AG04450 (cell line): Measurements from ENCODE around the gene IFIT5. TPM values are rescaled to one million over a fixed set of nuclear protein-coding genes. Genes with fewer than 3 reads are reported as not detected.

Source experiments
- CTCF ChIA-PET: fragments of 300-600, 350-600 bp; formaldehyde crosslinking; extraction: SDS; loops from one replicate; lab custom pipeline; 2022; ENCODE audit warnings: antibody characterized with exemption, inconsistent platforms; lab: Charles Lee
- POLR2A ChIA-PET: fragments of 350-600 bp; formaldehyde crosslinking; extraction: SDS; loops from one replicate; lab custom pipeline; 2021; ENCODE audit warnings: antibody characterized with exemption, inconsistent platforms; lab: Yijun Ruan, JAX
- DNase-seq: peaks from one replicate; pipeline ENCODE4 v3.0.0-alpha.2; 2011; ENCODE audit warnings: low read depth, low spot score
- H3K27ac ChIP-seq: one replicate; pipeline ENCODE4 v1.5.1; 2012; ENCODE audit warnings: low read depth, low read length, control low read depth
- H3K27me3 ChIP-seq: one replicate; pipeline ENCODE4 v1.6.0; 2012; ENCODE audit warnings: low read length; ENCODE audit not compliant: control insufficient read depth, insufficient read depth
- H3K4me3 ChIP-seq: 2 replicates; pipeline ENCODE4 v1.5.1; 2011; ENCODE audit warnings: mild to moderate bottlenecking, low read depth, low read length, control low read depth
- H3K9me3 ChIP-seq: 2 replicates; pipeline ENCODE4 v1.5.1; 2012; ENCODE audit warnings: low read length; ENCODE audit not compliant: control insufficient read depth, insufficient read depth
- CTCF ChIP-seq: IDR thresholded peaks from 2 replicates; pipeline ENCODE4 v1.5.1; 2011; ENCODE audit warnings: low read depth, low read length, control low read depth, inconsistent platforms
- polyA plus RNA-seq: library from polyadenylated mRNA; depleted of rRNA; stranded (reverse); fragments of >200 nt; gene quantifications from 2 replicates; pipeline ENCODE4 v1.2.3, GENCODE V29; 2011

The IFIT5 gene
- polyA plus RNA-seq, 1 experiment = 14.9 TPM

- peak; percentile 75 for DNase-seq
- Histone ChIP-seq H3K4me3 (peak overlapping the region; percentile 75), H3K9me3 (no peaks in the 10 kb centered on the region), H3K27me3 (no peaks in the 10 kb centered on the region), H3K27ac (peak overlapping the region; percentile 81)
- CTCF ChIA-PET = interaction anchor here (0.9 to 3.1 kb wide), 5 partner anchors 21 to 583 kb away, joined by 3 to 17 read pairs (median 4); partner anchors contain the start of gene IFIT5
- no peak for TF ChIP-seq CTCF
- POLR2A ChIA-PET = interaction anchor here (0.6 to 1.8 kb wide), 8 partner anchors 18 to 131 kb away, joined by 5 to 12 read pairs (median 8); partner anchors contain the start of genes IFIT3 and IFIT5
These were observed 21.4 kb upstream of the IFIT5 start for GRCh38 chr10:89392974-89393373.

- DNase-seq = no peak
- H3K27ac ChIP-seq = no peak overlapping the region
- no peaks in the 10 kb centered on the region for H3K27me3 ChIP-seq
- POLR2A ChIA-PET = no interaction called here
- H3K4me3 ChIP-seq = peak overlapping the region; percentile 21; the same call in 1 of the 2 replicates
- H3K9me3 ChIP-seq = no peaks in the 10 kb centered on the region
- CTCF ChIA-PET = interaction anchor here (0.6 to 3.1 kb wide), 2 partner anchors 25 to 48 kb away, joined by 3 to 17 read pairs; no protein-coding TSS in a partner anchor
- no peak for TF ChIP-seq CTCF
These were observed 20.5 kb upstream of the IFIT5 start for GRCh38 chr10:89393898-89394297.

GRCh38 chr10:89395141-89395540 is 19.2 kb upstream of the IFIT5 start:
- H3K27me3 ChIP-seq = no peaks in the 10 kb centered on the region
- ChIA-PET CTCF (no interaction called here), POLR2A (no interaction called here)
- no peak for DNase-seq
- no peak for TF ChIP-seq CTCF
- H3K9me3 ChIP-seq = no peaks in the 10 kb centered on the region
- no peak overlapping the region for H3K4me3 ChIP-seq
- H3K27ac ChIP-seq = no peak overlapping the region

- TF ChIP-seq CTCF = no peak
- H3K27ac ChIP-seq = no peak overlapping the region
- H3K9me3 ChIP-seq = no peaks in the 10 kb centered on the region
- H3K27me3 ChIP-seq = no peaks in the 10 kb centered on the region
- no peak for DNase-seq
- no peak overlapping the region for H3K4me3 ChIP-seq
- POLR2A ChIA-PET = no interaction called here
- CTCF ChIA-PET = interaction anchor here (0.5 to 1.8 kb wide), 3 partner anchors 180 to 337 kb away, joined by 4 to 5 read pairs (median 4); no protein-coding TSS in a partner anchor
These were observed 16.2 kb upstream of the IFIT5 start for GRCh38 chr10:89398003-89398749.

- Histone ChIP-seq H3K27ac (no peak overlapping the region), H3K4me3 (no peak overlapping the region), H3K27me3 (no peaks in the 10 kb centered on the region), H3K9me3 (no peaks in the 10 kb centered on the region)
- ChIA-PET CTCF (interaction anchor here (1.0 kb wide), 1 partner anchor 19 kb away, joined by 3 read pairs; no protein-coding TSS in a partner anchor), POLR2A (no interaction called here)
- no peak for DNase-seq
- no peak for TF ChIP-seq CTCF
These were observed 14.4 kb upstream of the IFIT5 start for GRCh38 chr10:89399956-89400355.
